GM19467 (cell line): Measurements from ENCODE around the gene HSPA6.
"Not testable (repeated sequence)": the region's sequence is repeated elsewhere in the genome, so short reads cannot be mapped to it uniquely, and the experiment has no call there.

ENCODE experiments used
- ATAC-seq: cut with Tn5 transposase; IDR thresholded peaks from one replicate; pipeline ENCODE4 v1.9.1; 2021; ENCODE audit warnings: mild to moderate bottlenecking, moderate library complexity; ENCODE audit not compliant: unreplicated experiment

The HSPA6 gene

DNA sequence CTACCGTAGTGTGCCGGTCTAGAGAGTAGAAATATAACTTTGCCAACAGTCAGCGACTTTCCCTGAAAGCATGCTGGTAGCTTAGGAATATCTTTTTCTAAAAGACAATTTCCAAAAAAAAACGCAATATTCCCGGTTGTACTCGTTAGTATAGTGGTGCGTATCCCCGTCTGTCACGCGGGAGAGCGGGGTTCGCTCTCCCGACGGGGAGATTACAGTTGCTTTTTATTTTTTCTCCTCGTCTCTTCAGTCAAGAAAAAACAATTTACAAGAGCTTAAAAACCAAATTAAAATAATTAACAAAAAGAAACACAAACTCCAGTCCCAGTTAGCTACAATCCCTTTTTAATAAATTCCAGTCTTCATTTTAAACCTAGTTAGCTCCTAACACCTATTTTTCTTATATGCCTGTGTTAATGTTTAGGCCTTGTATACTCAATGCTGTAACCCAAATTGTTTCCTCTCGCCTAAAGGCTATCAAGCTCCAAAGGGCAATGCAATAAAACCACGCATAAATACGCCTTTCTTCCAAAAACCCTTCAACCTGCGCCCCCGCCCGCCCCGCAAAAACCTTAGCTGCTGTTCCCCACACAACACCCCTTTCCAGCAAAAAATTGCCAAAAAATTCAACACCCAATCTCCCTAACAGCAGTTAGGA is 7.8 kb downstream of the HSPA6 start:
- ATAC-seq = no peak

DNA sequence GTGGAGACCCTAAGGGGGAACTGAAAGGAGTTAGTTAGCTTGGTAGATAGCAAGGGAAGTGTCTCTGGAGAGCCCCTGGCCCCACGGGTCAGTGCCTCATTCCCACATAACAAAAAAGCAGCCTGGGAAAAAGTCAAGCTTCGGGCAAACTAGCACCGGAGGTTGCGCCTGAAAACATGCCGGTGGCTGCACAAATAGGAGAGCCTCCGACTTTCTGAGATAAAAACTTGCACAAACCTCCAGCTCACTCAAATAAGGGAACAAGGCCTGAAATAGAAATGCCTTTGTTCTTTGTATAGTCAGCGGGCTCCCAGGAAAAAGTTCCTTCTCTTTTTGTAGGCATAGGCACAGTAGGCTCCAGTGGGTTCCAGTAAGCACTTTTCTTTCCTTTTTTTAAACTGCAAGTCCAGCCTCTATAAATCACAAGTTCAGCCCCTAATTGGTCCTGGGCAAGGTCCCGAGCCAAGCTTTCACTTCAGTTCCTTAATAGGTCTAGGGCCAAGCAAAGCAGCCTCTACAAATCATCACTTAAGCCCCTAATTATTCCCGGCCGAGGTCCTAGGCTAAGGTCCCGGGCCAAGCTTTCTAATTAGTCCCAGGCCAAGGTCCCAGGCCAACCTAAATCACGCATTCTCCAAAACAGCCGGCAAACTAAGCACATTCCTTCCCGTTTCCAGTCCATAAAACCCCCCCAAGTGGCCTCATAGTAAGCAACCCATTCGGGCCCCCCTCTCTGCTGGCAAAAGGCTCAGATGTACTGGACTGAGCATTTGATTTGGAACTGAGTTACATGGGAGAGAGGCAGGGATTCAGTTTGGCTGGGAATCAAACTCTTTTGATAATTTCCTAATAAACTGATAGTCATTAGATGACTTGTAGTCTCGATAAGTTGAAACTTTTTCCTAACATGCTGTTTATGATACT is 8.6 kb downstream of the HSPA6 start:
- not testable (repeated sequence) for ATAC-seq

DNA sequence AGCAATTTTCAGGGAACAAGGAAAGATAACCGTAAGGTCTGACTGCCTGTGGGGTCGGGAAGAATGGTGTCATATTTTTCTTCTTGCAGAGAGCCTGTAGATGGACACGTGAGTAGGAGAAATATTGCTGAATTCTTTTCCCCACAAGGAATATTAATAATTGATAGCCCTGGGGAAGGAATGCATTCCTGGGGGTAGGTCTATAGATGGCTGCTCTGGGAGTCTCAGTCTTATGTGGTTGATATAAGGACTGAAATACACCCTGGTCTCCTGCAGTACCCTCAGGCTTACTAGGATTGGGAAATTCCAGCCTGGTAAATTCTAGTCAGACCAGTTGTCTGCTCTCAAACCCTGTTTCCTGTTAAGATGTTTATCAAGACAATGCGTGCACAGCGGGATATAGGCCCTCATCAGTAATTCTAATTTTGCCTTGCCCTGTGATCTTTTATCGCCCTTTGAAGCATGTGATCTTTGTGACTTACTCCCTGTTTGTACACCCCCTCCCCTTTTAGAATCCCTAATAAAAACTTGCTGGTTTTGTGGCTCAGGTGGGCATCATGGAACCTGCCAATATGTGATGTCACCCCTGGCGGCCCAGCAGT is 12.8 kb downstream of the HSPA6 start:
- not testable (repeated sequence) for ATAC-seq

DNA sequence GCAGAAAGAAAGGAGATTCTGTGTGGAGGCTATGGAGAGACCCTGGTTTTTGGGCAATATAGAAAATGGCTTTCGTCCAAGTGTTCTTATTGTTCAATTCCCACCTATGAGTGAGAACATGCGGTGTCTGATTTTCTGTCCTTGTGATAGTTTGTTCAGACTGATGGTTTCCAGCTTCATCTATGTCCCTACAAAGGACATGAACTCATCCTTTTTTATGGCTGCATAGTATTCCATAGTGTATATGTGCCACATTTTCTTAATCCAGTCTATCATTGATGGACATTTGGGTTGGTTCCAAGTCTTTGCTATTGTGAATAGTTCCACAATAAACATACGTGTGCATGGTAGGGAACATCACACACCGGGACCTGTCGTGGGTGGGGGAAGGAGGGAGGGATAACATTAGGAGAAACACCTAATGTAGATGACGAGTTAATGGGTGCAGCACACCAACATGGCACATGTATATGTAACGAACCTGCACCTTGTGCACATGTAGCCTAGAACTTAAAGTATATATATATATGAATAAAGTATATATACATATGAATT is 14.7 kb downstream of the HSPA6 start:
- not testable (repeated sequence) for ATAC-seq

GRCh38 chr1:161539731-161540569 is 15.6 kb downstream of the HSPA6 start:
- peak; percentile 46 for ATAC-seq

- peak; percentile 21 for ATAC-seq
Measured at GRCh38 chr1:161540570-161540960, 16.2 kb downstream of the HSPA6 start.

DNA sequence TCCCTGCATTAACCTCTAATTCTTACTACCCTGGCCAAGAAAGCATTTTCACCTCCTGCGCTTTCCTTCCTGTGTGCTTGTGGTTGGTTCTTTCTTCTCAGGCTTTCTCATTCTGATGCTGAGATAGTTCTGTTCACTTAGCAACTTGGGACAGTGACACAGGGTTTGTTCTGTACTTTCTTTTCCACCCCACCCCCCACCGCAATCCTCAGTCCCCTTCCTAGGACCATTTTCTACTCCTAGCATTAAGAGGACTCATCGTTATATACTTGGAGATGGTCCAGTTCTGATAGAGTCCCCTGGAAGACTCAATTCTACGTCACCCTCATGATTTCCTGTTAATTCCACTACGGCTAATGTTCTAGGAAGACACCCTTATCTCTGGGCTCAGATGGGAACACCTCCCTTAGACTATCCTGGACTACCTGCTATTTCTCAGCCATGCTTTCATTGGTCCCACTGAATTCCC is 17.8 kb downstream of the HSPA6 start:
- peak; percentile 52 for ATAC-seq

DNA sequence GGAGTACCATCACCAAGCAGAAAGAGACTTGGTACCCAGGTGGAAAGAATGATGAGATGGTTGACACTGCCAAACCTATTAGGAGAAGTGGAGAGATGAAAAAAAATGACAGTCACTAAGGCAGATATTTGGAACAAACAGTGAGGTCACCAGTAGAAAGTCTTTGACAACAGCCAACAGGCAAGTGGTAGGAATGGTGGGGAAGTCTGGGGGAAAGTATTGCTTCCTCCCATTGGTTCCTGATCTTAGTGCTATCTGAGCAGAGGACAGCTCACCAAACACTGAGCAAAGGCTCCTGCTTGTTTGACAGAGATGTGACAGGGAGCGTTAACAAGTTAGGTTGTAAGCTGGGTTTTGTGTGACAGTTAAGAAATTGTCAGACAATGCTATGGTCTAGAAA is 18.8 kb downstream of the HSPA6 start:
- ATAC-seq = not testable (repeated sequence)

DNA sequence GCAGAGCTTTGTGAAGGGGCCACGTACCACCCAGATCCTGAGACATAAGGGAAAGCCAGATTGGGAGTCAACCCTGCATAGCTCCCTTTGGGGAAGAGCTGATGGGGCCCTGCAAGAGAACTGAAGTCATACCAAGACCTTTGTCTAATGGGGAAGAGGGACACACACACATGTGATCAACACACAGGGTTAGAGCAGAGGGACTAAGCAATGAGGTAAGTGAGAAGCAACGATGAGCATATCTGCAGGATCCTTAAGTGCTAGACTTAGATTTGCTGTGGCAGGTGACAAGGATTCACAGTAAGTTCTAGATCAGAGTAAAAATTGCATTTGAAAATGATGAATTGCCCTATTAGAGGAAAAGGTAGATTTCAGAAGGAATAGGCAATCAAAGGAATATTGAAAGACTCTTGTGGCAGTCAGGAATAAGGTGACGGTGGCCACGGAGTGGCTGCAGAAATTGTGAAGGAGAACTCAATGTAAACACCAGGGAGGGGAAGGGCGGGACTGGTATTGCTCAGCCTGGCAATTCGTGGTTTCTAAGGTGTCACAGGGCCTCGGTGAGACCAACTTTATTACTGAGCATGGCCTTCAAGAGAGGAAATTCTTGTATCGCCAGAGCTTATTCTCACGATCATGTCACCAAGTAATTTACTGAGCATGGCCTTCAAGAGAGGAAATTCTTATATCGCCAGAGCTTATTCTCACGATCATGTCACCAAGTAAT is 20.8 kb downstream of the HSPA6 start:
- not testable (repeated sequence) for ATAC-seq

DNA sequence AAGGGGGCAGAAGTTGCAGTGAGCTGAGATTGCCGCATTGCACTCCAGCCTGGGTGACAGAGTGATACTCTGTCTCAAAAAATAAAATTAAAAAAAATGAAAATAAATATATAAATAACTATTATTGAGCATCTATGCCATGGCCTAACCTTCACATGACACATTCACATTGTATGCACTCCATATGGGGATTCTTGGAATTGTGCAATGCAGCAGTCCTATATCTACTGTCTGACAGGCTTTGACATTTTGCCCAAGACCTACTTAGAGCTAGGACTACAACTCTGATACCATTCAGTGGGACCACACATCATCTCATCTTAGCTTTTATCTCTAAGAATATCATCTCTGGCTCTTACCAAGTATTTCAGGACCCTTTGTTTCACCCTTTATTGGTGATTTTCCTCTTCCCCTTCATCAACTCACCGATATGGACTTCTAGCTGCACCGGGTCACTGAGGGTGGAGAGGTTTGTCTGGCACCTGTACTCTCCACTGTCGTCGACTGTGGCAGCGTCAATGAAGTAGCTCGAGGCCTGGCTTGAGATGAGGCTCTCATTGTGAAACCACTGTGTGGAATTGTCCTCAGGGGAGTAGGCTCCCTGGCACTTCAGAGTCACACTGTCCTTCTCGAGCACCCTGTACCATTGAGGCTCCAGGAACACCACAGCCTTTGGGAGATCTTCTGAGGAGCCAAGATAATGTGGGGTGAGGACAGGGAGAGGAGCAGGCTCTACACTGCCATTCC is 23.8 kb downstream of the HSPA6 start:
- not testable (repeated sequence) for ATAC-seq

DNA sequence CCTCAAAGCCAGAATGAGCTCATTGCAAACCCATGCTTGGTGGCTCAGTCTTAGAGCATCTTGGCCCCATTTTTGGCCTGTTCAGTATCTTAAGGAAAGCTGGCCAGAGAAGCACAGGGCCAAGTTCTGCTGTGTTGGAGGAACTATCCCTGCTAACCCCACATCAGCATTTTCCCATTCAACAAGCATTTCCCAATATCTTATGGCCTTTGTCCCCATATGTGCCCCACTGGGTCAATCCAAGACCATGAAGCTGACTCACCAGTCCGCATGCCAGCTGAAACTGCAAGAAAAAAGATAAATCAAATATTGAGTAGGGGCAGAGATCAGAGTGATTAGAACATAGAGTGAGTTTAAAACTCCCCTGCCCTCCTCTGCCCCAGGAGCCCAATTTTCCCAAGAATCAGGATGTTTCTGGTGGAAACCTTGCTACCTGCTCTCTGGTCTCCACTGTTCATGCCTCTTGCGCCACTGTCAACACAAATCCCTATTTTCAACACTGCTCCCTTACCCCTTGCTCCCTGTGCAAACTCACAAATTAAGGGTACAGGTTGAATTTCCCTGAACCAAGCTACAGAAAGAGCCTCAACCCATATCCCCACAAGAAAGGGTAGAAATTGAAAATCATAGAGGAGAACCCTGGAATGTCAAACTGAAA is 24.5 kb downstream of the HSPA6 start:
- not testable (repeated sequence) for ATAC-seq

DNA sequence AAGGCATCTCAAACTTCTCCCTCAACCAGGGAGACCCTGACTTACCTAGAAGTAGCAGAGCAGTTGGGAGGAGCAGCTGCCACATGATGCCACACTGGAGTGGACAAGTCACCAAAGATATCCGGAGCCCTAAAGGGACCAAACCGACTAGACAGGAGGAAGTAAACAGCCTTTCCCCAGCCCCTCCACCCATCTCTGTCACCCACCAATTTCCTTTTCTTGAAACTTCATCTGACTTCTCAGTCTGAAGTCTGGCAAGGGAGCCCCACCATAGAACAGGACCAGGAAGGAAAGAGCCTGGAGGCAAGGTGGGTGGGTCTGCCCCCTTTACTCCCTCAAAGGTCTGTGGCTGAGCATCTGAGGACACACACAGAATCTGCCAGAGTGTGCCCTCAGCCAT is 25.3 kb downstream of the HSPA6 start, which contains the start of gene FCGR3A:
Gene FCGR3A, minus strand, starts transcription at position 167 of the 400 bp plus-strand sequence. Its CDS starts 82 bp downstream, at position 85.
- no peak for ATAC-seq

DNA sequence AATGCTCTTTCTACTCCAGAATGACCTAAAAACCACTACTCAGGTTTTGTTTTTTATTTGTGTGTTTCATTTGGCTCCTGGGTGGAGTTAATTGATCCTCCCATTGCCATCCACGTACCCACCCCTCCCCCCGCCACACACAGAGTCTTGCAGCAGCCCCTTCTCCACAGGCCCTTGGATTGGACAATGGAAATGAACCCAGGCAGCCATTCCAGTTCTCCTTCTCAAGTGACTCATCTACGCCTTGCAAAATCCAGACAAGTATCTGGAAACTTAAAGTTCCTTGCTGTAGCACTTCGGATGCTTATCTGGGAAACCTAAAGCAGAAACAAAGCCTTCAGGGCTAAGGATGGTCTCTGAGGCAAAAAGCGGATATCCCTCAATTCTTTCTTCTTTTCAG is 26.6 kb downstream of the HSPA6 start:
- ATAC-seq = not testable (repeated sequence)

DNA sequence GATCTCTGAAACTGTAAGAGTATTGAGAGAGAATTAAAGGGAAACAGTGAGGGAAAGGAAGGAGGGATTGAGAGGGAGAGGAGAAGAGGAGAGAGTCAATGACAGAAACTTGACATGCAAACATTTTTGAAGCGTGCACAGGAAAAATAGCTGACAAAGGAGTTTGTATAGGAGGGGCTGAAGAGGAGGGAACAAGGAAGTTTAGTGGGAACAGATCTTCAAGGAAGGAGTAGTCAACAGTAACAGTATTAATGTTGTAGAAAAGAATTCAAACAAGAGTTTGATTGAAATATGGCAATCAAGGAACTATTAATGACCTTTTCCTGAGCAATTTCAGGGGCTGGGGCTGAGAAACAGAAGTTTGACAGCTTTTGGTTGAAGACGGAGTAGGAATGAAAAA is 29.3 kb downstream of the HSPA6 start:
- ATAC-seq = not testable (repeated sequence)

GRCh38 chr1:161554340-161554739 is 30.0 kb downstream of the HSPA6 start:
- ATAC-seq = not testable (repeated sequence)

GRCh38 chr1:161554815-161555417 is 30.6 kb downstream of the HSPA6 start:
- ATAC-seq = not testable (repeated sequence)

DNA sequence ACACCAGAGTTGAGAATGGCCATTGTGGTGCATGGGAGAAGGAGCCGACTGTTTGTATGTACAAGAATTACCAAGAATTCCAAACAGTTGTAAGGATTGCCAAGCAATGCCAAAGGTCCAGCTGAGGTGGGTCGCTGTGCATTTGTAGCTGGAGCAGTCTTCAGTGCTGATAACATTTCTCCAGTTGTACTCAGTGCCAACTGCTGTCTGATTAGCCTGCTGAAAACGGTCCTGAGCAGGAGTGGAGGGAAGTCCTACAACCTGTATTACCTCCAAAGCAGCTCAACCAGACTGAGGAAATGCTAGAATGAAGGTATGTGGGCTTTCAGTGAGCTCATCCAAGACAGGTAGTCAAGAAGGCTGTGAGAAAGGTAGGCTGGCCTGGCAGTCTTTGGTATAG is 31.8 kb downstream of the HSPA6 start:
- not testable (repeated sequence) for ATAC-seq

GRCh38 chr1:161556990-161557389 is 32.6 kb downstream of the HSPA6 start:
- ATAC-seq = not testable (repeated sequence)
